SK-N-SH (cell line): ENCODE measurements around the gene HSPA6. TPM values are rescaled to one million over a fixed set of nuclear protein-coding genes. Genes with fewer than 3 reads are reported as not detected.

Experiments used
- CTCF ChIA-PET: fragments of 300-600, 350-600 bp; formaldehyde crosslinking; extraction: SDS; loops from one replicate; lab custom pipeline; 2021; lab: Yijun Ruan, JAX
- POLR2A ChIA-PET: fragments of 350-600 bp; sonication (Branson Sonifier 250); formaldehyde crosslinking; extraction: SDS; loops from one replicate; lab custom pipeline; 2020; ENCODE audit warnings: antibody characterized with exemption, inconsistent platforms; lab: Yijun Ruan, JAX
- DNase-seq: peaks from one replicate; pipeline ENCODE4 v3.0.0; 2012
- H2AFZ ChIP-seq: fragments of 200-600 bp; sonication (generic); 2 replicates; pipeline ENCODE4 v1.8.1; 2016; ENCODE audit warnings: antibody characterized with exemption, mild to moderate bottlenecking, low read depth
- H3F3A ChIP-seq: fragments of 200-600 bp; sonication (generic); replicated peaks from 2 replicates; pipeline ENCODE3; 2016; ENCODE audit warnings: antibody characterized with exemption, mild to moderate bottlenecking; ENCODE audit not compliant: insufficient read depth
- H3K27ac ChIP-seq, 2 experiments: fragments of 200-500 bp in 1 of 2; fragments of 200-600 bp in 1 of 2; sonication (Bioruptor generic) in 1 of 2; sonication (generic), shearing (Covaris generic) in 1 of 2; 2 replicates each; pipeline versions ENCODE4 v1.5.1 to v1.6.1; 2014 to 2016; ENCODE audit warnings: low read depth in 2 of 2, inconsistent platforms in 1 of 2, low read length in 1 of 2, mild to moderate bottlenecking in 1 of 2, mixed read lengths in 1 of 2
- H3K27me3 ChIP-seq: fragments of 200-600 bp; sonication (generic), shearing (Covaris generic); 2 replicates; pipeline ENCODE4 v1.6.1; 2016; ENCODE audit warnings: mixed run types; ENCODE audit not compliant: insufficient read depth
- H3K36me3 ChIP-seq, 2 experiments: fragments of 200-500 bp in 1 of 2; fragments of 200-600 bp in 1 of 2; sonication (Bioruptor generic) in 1 of 2; sonication (generic) in 1 of 2; replicated peaks in 1 of 2; 2 replicates each; pipeline versions ENCODE3 to v1.5.1; 2014 to 2016; ENCODE audit warnings: low read length in 1 of 2, mild to moderate bottlenecking in 1 of 2; ENCODE audit not compliant: insufficient read depth in 2 of 2, control insufficient read depth in 1 of 2
- H3K4me1 ChIP-seq, 2 experiments: fragments of 200-500 bp in 1 of 2; fragments of 200-600 bp in 1 of 2; sonication (Bioruptor generic) in 1 of 2; sonication (generic), shearing (Covaris generic) in 1 of 2; 2 replicates each; pipeline versions ENCODE4 v1.5.1 to v1.6.1; 2014 to 2016; ENCODE audit warnings: low read depth in 1 of 2, low read length in 1 of 2, mixed run types in 1 of 2; ENCODE audit not compliant: insufficient read depth in 2 of 2, control insufficient read depth in 1 of 2
- H3K4me2 ChIP-seq: fragments of 200-600 bp; sonication (generic), shearing (Covaris generic); 2 replicates; pipeline ENCODE4 v1.6.1; 2017; ENCODE audit warnings: mixed run types
- H3K4me3 ChIP-seq, 2 experiments: fragments of 200-500 bp in 1 of 2; fragments of 200-600 bp in 1 of 2; sonication (Bioruptor generic) in 1 of 2; sonication (generic), shearing (Covaris generic) in 1 of 2; 2 replicates each; pipeline versions ENCODE4 v1.5.1 to v1.8.1; 2014 to 2016; ENCODE audit warnings: low read depth in 2 of 2, inconsistent platforms in 1 of 2, low read length in 1 of 2, mild to moderate bottlenecking in 1 of 2, mixed read lengths in 1 of 2, moderate library complexity in 1 of 2
- H3K79me2 ChIP-seq: fragments of 200-600 bp; sonication (generic); 2 replicates; pipeline ENCODE4 v1.8.1; 2017; ENCODE audit warnings: mild to moderate bottlenecking; ENCODE audit not compliant: insufficient read depth
- H3K9ac ChIP-seq: fragments of 200-600 bp; sonication (generic); 2 replicates; pipeline ENCODE4 v1.6.1; 2017; ENCODE audit warnings: mixed run types
- H3K9me2 ChIP-seq: fragments of 200-600 bp; sonication (generic); 2 replicates; pipeline ENCODE4 v1.6.1; 2017; ENCODE audit warnings: mixed run types
- H3K9me3 ChIP-seq: fragments of 200-600 bp; sonication (generic); 2 replicates; pipeline ENCODE4 v1.6.1; 2017; ENCODE audit warnings: mixed run types, mild to moderate bottlenecking, moderate library complexity
- H4K20me1 ChIP-seq: fragments of 200-600 bp; sonication (generic); 2 replicates; pipeline ENCODE4 v1.6.1; 2017; ENCODE audit warnings: mild to moderate bottlenecking, mixed run types; ENCODE audit not compliant: insufficient read depth
- ELF1 ChIP-seq: IDR thresholded peaks from 2 replicates; pipeline ENCODE4 v1.4.0; 2012
- EP300 ChIP-seq, 2 experiments: IDR thresholded peaks; 2 replicates each; pipeline versions ENCODE4 v1.4.0 to v1.6.1; 2012; ENCODE audit warnings: borderline replicate concordance in 1 of 2, low read depth in 1 of 2, low read length in 1 of 2
- EZH2phosphoT487 ChIP-seq: fragments of 200-600 bp; sonication (generic); IDR thresholded peaks from 2 replicates; pipeline ENCODE4 v1.6.1; 2017; ENCODE audit warnings: low read depth, mixed run types, mild to moderate bottlenecking, antibody characterized with exemption, moderate library complexity, borderline replicate concordance
- FOSL2 ChIP-seq: IDR thresholded peaks from 2 replicates; pipeline ENCODE4 v1.4.0; 2012; ENCODE audit warnings: low read depth, mild to moderate bottlenecking, moderate library complexity, borderline replicate concordance
- IRF3 ChIP-seq: fragments of 150-350 bp; IDR thresholded peaks from 2 replicates; pipeline ENCODE4 v1.6.1; 2016; ENCODE audit warnings: mild to moderate bottlenecking, low read depth, low read length
- MAX ChIP-seq: IDR thresholded peaks from 2 replicates; pipeline ENCODE4 v1.4.0; 2012; ENCODE audit warnings: low read depth
- PBX3 ChIP-seq: IDR thresholded peaks from 2 replicates; pipeline ENCODE4; 2012
- POLR2AphosphoS5 ChIP-seq: IDR thresholded peaks from 2 replicates; pipeline ENCODE4 v1.6.1; 2012; ENCODE audit warnings: low read depth, low read length
- RAD21 ChIP-seq: IDR thresholded peaks from 2 replicates; pipeline ENCODE4 v1.6.1; 2012; ENCODE audit warnings: mild to moderate bottlenecking, low read length
- REST ChIP-seq: IDR thresholded peaks from 2 replicates; pipeline ENCODE4 v1.6.1; 2012; ENCODE audit warnings: mild to moderate bottlenecking, low read depth, low read length, moderate library complexity
- RFX5 ChIP-seq: IDR thresholded peaks from 2 replicates; pipeline ENCODE4 v1.6.1; 2012; ENCODE audit warnings: mild to moderate bottlenecking, improper control_type of control experiment, low read length
- SIN3A ChIP-seq: IDR thresholded peaks from 2 replicates; pipeline ENCODE4 v1.6.1; 2012; ENCODE audit warnings: low read depth, mild to moderate bottlenecking, low read length, moderate library complexity, borderline replicate concordance
- SMC3 ChIP-seq: IDR thresholded peaks from 2 replicates; pipeline ENCODE4 v1.6.1; 2012; ENCODE audit warnings: low read depth, low read length, improper control_type of control experiment
- YY1 ChIP-seq: IDR thresholded peaks from 2 replicates; pipeline ENCODE4 v1.4.0; 2012; ENCODE audit warnings: low read depth, mild to moderate bottlenecking
- WGBS: methylation state at CpG from one replicate; pipeline ENCODE4 v1.1.6; 2017; ENCODE audit warnings: low lambda C conversion rate; 5-methylcytosine and 5-hydroxymethylcytosine counted together
- polyA plus RNA-seq, 3 experiments: library from polyadenylated mRNA; depleted of rRNA; stranded (reverse); fragments of >200 nt; gene quantifications; 2 replicates each; pipeline ENCODE4 v1.2.3, GENCODE V29; 2012

The HSPA6 gene
- polyA plus RNA-seq, 1 of the 3 experiments (the other 2 are of a cell fraction) = 0.07 TPM

GRCh38 chr1:161502641-161503393 is 21.5 kb upstream of the HSPA6 start:
- peaks cover 15% of the 10 kb centered on the region for H3K27me3 ChIP-seq
- no peaks in the 10 kb centered on the region for H4K20me1 ChIP-seq
- H3K36me3 ChIP-seq = no peaks in the 10 kb centered on the region
- no peak overlapping the region for H2AFZ ChIP-seq
- no peak overlapping the region for H3K4me3 ChIP-seq
- ChIA-PET CTCF (no interaction called here), POLR2A (no interaction called here)
- no peaks in the 10 kb centered on the region for H3K4me1 ChIP-seq
- no peak overlapping the region for H3K4me2 ChIP-seq
- H3K27ac ChIP-seq = no peak overlapping the region
- no peaks in the 10 kb centered on the region for H3F3A ChIP-seq
- DNase-seq = no peak
- H3K9ac ChIP-seq = no peak overlapping the region
- WGBS = 18% methylated on average over 1 of the region's 1 CpG
- H3K9me3 ChIP-seq = no peaks in the 10 kb centered on the region
- H3K79me2 ChIP-seq = no peaks in the 10 kb centered on the region
- TF ChIP-seq ELF1 (no peak), SMC3 (no peak), REST (no peak), SIN3A (no peak), EZH2phosphoT487 (no peak), PBX3 (no peak), IRF3 (no peak), YY1 (no peak), POLR2AphosphoS5 (no peak), RAD21 (no peak), MAX (no peak), RFX5 (no peak), FOSL2 (no peak), EP300 (IDR thresholded peaks at IDR 0.05; ENCODE audit: borderline replicate concordance in 1 of 2, low read depth in 1 of 2, low read length in 1 of 2) (no peak)
- no peaks in the 10 kb centered on the region for H3K9me2 ChIP-seq
